Measurements from ENCODE around the gene SPTSSA. TPM values are rescaled to one million over a fixed set of nuclear protein-coding genes. Genes with fewer than 3 reads are reported as not detected.
"Not testable (repeated sequence)": the region's sequence is repeated elsewhere in the genome, so short reads cannot be mapped to it uniquely, and the experiment has no call there.

SPTSSA gene
- total RNA-seq, 4 donors from 2014 or later, result 10.7 to 22.7 (median 16.5) TPM

DNA sequence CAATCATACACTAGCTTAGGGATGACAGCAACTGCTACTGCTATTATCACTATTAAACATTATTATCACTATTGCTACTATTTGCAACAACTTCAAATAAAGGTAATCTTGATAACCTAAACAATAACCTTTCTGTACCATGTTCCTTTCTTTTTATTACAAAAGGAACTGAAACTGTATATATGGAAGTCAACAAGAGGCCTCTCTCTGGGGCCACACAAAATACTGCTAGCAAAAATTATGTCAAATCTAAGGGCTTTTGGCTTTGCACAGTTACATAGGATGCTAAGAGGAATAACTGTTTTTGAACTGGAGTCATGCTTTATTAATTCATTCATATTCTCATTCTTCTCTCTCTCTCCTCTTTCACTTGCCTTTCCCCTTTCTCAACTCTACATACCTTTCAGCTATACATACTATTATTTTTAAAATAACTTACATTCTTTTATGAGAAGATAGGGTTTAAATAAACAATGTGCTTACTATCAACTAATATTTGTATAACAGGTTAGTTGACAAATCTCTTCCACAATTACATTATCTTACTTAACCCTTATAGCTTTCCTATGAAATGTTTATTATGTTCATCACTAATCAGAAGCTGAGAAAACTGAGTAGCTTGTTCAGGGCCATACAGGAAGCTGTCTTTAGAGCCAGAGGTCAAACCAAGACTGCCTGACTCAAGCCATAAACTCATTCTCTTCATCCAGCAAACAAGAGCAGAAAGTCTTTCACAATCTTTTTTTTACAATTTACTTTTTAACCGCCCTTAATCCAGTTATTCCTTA lies 25.7 kb downstream of the SPTSSA start:
- no peak for DNase-seq (ENCODE audit: low spot score in 2 of 2)
- no peak for TF ChIP-seq POLR2A (IDR thresholded peaks at IDR 0.05)
- TF ChIP-seq CTCF (IDR thresholded peaks at IDR 0.05), result no peak
- intact Hi-C loops (cut with DNase I; ENCODE audit: low total_unique reads), result no loop called here
- no peak overlapping the region for H3K4me3 ChIP-seq (ENCODE audit: low read depth, poor library complexity, severe bottlenecking)
- WGBS, 2 donors, result 81 to 83% methylated on average over 1 of the region's 1 CpG

- no peak for DNase-seq (ENCODE audit: low spot score in 2 of 2)
- TF ChIP-seq POLR2A (IDR thresholded peaks at IDR 0.05), result no peak
- TF ChIP-seq CTCF (IDR thresholded peaks at IDR 0.05), result no peak
- no peak overlapping the region for H3K4me3 ChIP-seq (ENCODE audit: low read depth, poor library complexity, severe bottlenecking)
- WGBS, 2 donors, result 93 to 94% methylated on average over 2 of the region's 2 CpGs
- intact Hi-C loops (cut with DNase I; ENCODE audit: low total_unique reads), result no loop called here
Measured at GRCh38 chr14:34433957-34434356, 28.1 kb downstream of the SPTSSA start.

GRCh38 chr14:34428102-34428466 lies 34.0 kb downstream of the SPTSSA start:
- WGBS, 2 donors, result 79 to 88% methylated on average over 5 of the region's 5 CpGs
- intact Hi-C loops (cut with DNase I; ENCODE audit: low total_unique reads); H3K4me3 ChIP-seq (ENCODE audit: low read depth, poor library complexity, severe bottlenecking); DNase-seq (ENCODE audit: low spot score in 2 of 2): not testable (repeated sequence)

GRCh38 chr14:34426313-34427295 lies 35.4 kb downstream of the SPTSSA start:
- H3K4me3 ChIP-seq (ENCODE audit: low read depth, poor library complexity, severe bottlenecking), result no peak overlapping the region
- no peak for DNase-seq (ENCODE audit: low spot score in 2 of 2)
- TF ChIP-seq CTCF (IDR thresholded peaks at IDR 0.05) (no peak), POLR2A (IDR thresholded peaks at IDR 0.05) (no peak)
- intact Hi-C loops (cut with DNase I; ENCODE audit: low total_unique reads), result no loop called here
- 80 to 81% methylated on average over 11 of the region's 11 CpGs for WGBS, 2 donors

DNA sequence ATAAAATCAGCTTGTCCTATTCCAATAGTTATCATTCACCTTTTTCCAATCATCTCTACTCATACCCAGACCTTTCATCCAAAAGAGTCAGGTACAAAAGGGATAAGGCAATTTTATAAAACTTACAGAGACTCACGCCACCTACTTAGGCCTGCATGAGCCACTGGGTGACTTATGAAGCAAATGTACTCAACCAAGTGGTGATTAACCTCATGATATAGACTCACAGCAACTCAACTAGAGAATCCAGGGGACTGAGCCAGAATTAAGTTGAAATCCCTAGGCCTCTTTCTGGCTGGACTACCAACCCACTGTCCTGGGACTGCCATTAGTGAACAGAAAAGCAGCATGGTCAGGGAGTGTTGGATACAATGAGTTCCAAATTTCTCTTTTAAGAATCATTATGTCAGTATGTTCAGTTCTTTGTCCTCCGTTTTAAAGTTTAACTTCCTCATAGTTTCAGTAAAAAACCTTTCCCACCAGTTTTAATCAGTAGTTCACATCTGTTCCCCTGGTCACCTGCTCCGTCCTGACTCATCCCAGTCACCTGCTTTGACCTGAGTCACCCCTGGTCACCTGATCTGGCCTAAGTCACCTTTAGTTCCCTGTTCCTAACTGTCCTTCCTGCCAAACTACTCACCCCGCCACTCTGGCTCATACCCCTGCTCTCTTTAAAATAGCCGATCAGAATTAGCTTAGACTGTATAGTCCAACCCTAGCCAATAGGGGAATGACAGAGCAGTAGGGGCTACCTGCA lies 36.8 kb downstream of the SPTSSA start:
- intact Hi-C loops (cut with DNase I; ENCODE audit: low total_unique reads), result no loop called here
- no peak for TF ChIP-seq CTCF (IDR thresholded peaks at IDR 0.05)
- TF ChIP-seq POLR2A (IDR thresholded peaks at IDR 0.05), result no peak

More for the DNA sequence above, 36.8 kb downstream of the SPTSSA start:
- H3K4me3 ChIP-seq (ENCODE audit: low read depth, poor library complexity, severe bottlenecking), result no peak overlapping the region
- no peak for DNase-seq (ENCODE audit: low spot score in 2 of 2)
- 82 to 87% methylated on average over 5 of the region's 5 CpGs for WGBS, 2 donors
